SK-N-SH (cell line): ENCODE data around the gene PTGIS. TPM values are rescaled to one million over a fixed set of nuclear protein-coding genes. Genes with fewer than 3 reads are reported as not detected.

ENCODE experiments used
- CTCF ChIA-PET: fragments of 300-600, 350-600 bp; formaldehyde crosslinking; extraction: SDS; loops from one replicate; lab custom pipeline; 2021; lab: Yijun Ruan, JAX
- POLR2A ChIA-PET: fragments of 350-600 bp; sonication (Branson Sonifier 250); formaldehyde crosslinking; extraction: SDS; loops from one replicate; lab custom pipeline; 2020; ENCODE audit warnings: antibody characterized with exemption, inconsistent platforms; lab: Yijun Ruan, JAX
- DNase-seq: peaks from one replicate; pipeline ENCODE4 v3.0.0; 2012
- H2AFZ ChIP-seq: fragments of 200-600 bp; sonication (generic); 2 replicates; pipeline ENCODE4 v1.8.1; 2016; ENCODE audit warnings: antibody characterized with exemption, mild to moderate bottlenecking, low read depth
- H3F3A ChIP-seq: fragments of 200-600 bp; sonication (generic); replicated peaks from 2 replicates; pipeline ENCODE3; 2016; ENCODE audit warnings: antibody characterized with exemption, mild to moderate bottlenecking; ENCODE audit not compliant: insufficient read depth
- H3K27ac ChIP-seq, 2 experiments: fragments of 200-500 bp in 1 of 2; fragments of 200-600 bp in 1 of 2; sonication (Bioruptor generic) in 1 of 2; sonication (generic), shearing (Covaris generic) in 1 of 2; 2 replicates each; pipeline versions ENCODE4 v1.5.1 to v1.6.1; 2014 to 2016; ENCODE audit warnings: low read depth in 2 of 2, inconsistent platforms in 1 of 2, low read length in 1 of 2, mild to moderate bottlenecking in 1 of 2, mixed read lengths in 1 of 2
- H3K27me3 ChIP-seq: fragments of 200-600 bp; sonication (generic), shearing (Covaris generic); 2 replicates; pipeline ENCODE4 v1.6.1; 2016; ENCODE audit warnings: mixed run types; ENCODE audit not compliant: insufficient read depth
- H3K36me3 ChIP-seq, 2 experiments: fragments of 200-500 bp in 1 of 2; fragments of 200-600 bp in 1 of 2; sonication (Bioruptor generic) in 1 of 2; sonication (generic) in 1 of 2; replicated peaks in 1 of 2; 2 replicates each; pipeline versions ENCODE3 to v1.5.1; 2014 to 2016; ENCODE audit warnings: low read length in 1 of 2, mild to moderate bottlenecking in 1 of 2; ENCODE audit not compliant: insufficient read depth in 2 of 2, control insufficient read depth in 1 of 2
- H3K4me1 ChIP-seq, 2 experiments: fragments of 200-500 bp in 1 of 2; fragments of 200-600 bp in 1 of 2; sonication (Bioruptor generic) in 1 of 2; sonication (generic), shearing (Covaris generic) in 1 of 2; 2 replicates each; pipeline versions ENCODE4 v1.5.1 to v1.6.1; 2014 to 2016; ENCODE audit warnings: low read depth in 1 of 2, low read length in 1 of 2, mixed run types in 1 of 2; ENCODE audit not compliant: insufficient read depth in 2 of 2, control insufficient read depth in 1 of 2
- H3K4me2 ChIP-seq: fragments of 200-600 bp; sonication (generic), shearing (Covaris generic); 2 replicates; pipeline ENCODE4 v1.6.1; 2017; ENCODE audit warnings: mixed run types
- H3K4me3 ChIP-seq, 2 experiments: fragments of 200-500 bp in 1 of 2; fragments of 200-600 bp in 1 of 2; sonication (Bioruptor generic) in 1 of 2; sonication (generic), shearing (Covaris generic) in 1 of 2; 2 replicates each; pipeline versions ENCODE4 v1.5.1 to v1.8.1; 2014 to 2016; ENCODE audit warnings: low read depth in 2 of 2, inconsistent platforms in 1 of 2, low read length in 1 of 2, mild to moderate bottlenecking in 1 of 2, mixed read lengths in 1 of 2, moderate library complexity in 1 of 2
- H3K79me2 ChIP-seq: fragments of 200-600 bp; sonication (generic); 2 replicates; pipeline ENCODE4 v1.8.1; 2017; ENCODE audit warnings: mild to moderate bottlenecking; ENCODE audit not compliant: insufficient read depth
- H3K9ac ChIP-seq: fragments of 200-600 bp; sonication (generic); 2 replicates; pipeline ENCODE4 v1.6.1; 2017; ENCODE audit warnings: mixed run types
- H3K9me2 ChIP-seq: fragments of 200-600 bp; sonication (generic); 2 replicates; pipeline ENCODE4 v1.6.1; 2017; ENCODE audit warnings: mixed run types
- H3K9me3 ChIP-seq: fragments of 200-600 bp; sonication (generic); 2 replicates; pipeline ENCODE4 v1.6.1; 2017; ENCODE audit warnings: mixed run types, mild to moderate bottlenecking, moderate library complexity
- H4K20me1 ChIP-seq: fragments of 200-600 bp; sonication (generic); 2 replicates; pipeline ENCODE4 v1.6.1; 2017; ENCODE audit warnings: mild to moderate bottlenecking, mixed run types; ENCODE audit not compliant: insufficient read depth
- FOSL2 ChIP-seq: IDR thresholded peaks from 2 replicates; pipeline ENCODE4 v1.4.0; 2012; ENCODE audit warnings: low read depth, mild to moderate bottlenecking, moderate library complexity, borderline replicate concordance
- JUND ChIP-seq: IDR thresholded peaks from 2 replicates; pipeline ENCODE4 v1.4.0; 2012
- RCOR1 ChIP-seq: fragments of 150-350 bp; IDR thresholded peaks from 2 replicates; pipeline ENCODE4 v1.6.1; 2017; ENCODE audit warnings: antibody characterized with exemption, low read length
- RFX5 ChIP-seq: IDR thresholded peaks from 2 replicates; pipeline ENCODE4 v1.6.1; 2012; ENCODE audit warnings: mild to moderate bottlenecking, improper control_type of control experiment, low read length
- RXRA ChIP-seq: IDR thresholded peaks from 2 replicates; pipeline ENCODE4 v1.4.0; 2012; ENCODE audit warnings: low read depth, mild to moderate bottlenecking, borderline replicate concordance
- TEAD4 ChIP-seq: IDR thresholded peaks from 2 replicates; pipeline ENCODE4 v1.4.0; 2012; ENCODE audit warnings: mild to moderate bottlenecking, borderline replicate concordance; ENCODE audit not compliant: insufficient read depth
- ZBTB33 ChIP-seq: IDR thresholded peaks from 2 replicates; pipeline ENCODE4 v1.4.0; 2012; ENCODE audit warnings: low read depth, borderline replicate concordance
- WGBS: methylation state at CpG from one replicate; pipeline ENCODE4 v1.1.6; 2017; ENCODE audit warnings: low lambda C conversion rate; 5-methylcytosine and 5-hydroxymethylcytosine counted together
- polyA plus RNA-seq, 3 experiments: library from polyadenylated mRNA; depleted of rRNA; stranded (reverse); fragments of >200 nt; gene quantifications; 2 replicates each; pipeline ENCODE4 v1.2.3, GENCODE V29; 2012
- TF ChIP-seq, protein P1 (sequence below): IDR thresholded peaks from 2 replicates; pipeline ENCODE4; 2012

The PTGIS gene
- polyA plus RNA-seq, 1 of the 3 experiments (the other 2 are of a cell fraction) = 1.0 TPM

- no peak for TF ChIP-seq ZBTB33
- no peak for TF ChIP-seq TEAD4
- TF ChIP-seq RXRA = no peak
- TF ChIP-seq, protein P1, sequence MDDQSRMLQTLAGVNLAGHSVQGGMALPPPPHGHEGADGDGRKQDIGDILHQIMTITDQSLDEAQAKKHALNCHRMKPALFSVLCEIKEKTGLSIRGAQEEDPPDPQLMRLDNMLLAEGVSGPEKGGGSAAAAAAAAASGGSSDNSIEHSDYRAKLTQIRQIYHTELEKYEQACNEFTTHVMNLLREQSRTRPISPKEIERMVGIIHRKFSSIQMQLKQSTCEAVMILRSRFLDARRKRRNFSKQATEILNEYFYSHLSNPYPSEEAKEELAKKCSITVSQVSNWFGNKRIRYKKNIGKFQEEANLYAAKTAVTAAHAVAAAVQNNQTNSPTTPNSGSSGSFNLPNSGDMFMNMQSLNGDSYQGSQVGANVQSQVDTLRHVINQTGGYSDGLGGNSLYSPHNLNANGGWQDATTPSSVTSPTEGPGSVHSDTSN = no peak
Measured at GRCh38 chr20:49556621-49557020, 11.3 kb downstream of the PTGIS start (continued).

GRCh38 chr20:49549801-49550551, 18.0 kb downstream of the PTGIS start:
- no peak overlapping the region for H3K9ac ChIP-seq
- 58% methylated on average over 8 of the region's 8 CpGs for WGBS
- no peaks in the 10 kb centered on the region for H3K79me2 ChIP-seq
- POLR2A ChIA-PET = no interaction called here
- no peaks in the 10 kb centered on the region for H3K36me3 ChIP-seq
- CTCF ChIA-PET = interaction anchor here (0.6 to 20.0 kb wide), 3 partner anchors 9 to 59 kb away, joined by 3 to 556 read pairs (median 126); no protein-coding TSS in a partner anchor
- H3K27me3 ChIP-seq = no peaks in the 10 kb centered on the region
- DNase-seq = no peak
- no peaks in the 10 kb centered on the region for H3K9me2 ChIP-seq
- no peaks in the 10 kb centered on the region for H3F3A ChIP-seq
- no peaks in the 10 kb centered on the region for H3K9me3 ChIP-seq
- no peak overlapping the region for H3K4me2 ChIP-seq
- no peak for TF ChIP-seq JUND
- no peak for TF ChIP-seq RXRA
- no peak for TF ChIP-seq FOSL2
- no peak for TF ChIP-seq RCOR1
- TF ChIP-seq RFX5 = no peak
- H3K4me1 ChIP-seq = no peaks in the 10 kb centered on the region
- no peak overlapping the region for H3K4me3 ChIP-seq
- H4K20me1 ChIP-seq = no peaks in the 10 kb centered on the region
- H2AFZ ChIP-seq = no peak overlapping the region
- no peak overlapping the region for H3K27ac ChIP-seq

- Histone ChIP-seq H3K4me2 (no peak overlapping the region), H3K9ac (no peak overlapping the region), H2AFZ (no peak overlapping the region), H3F3A (no peaks in the 10 kb centered on the region), H3K4me3 (no peak overlapping the region), H3K36me3 (no peaks in the 10 kb centered on the region), H3K9me2 (no peaks in the 10 kb centered on the region), H3K27ac (no peak overlapping the region), H3K79me2 (no peaks in the 10 kb centered on the region), H3K9me3 (no peaks in the 10 kb centered on the region), H3K4me1 (no peaks in the 10 kb centered on the region), H3K27me3 (no peaks in the 10 kb centered on the region), H4K20me1 (no peaks in the 10 kb centered on the region)
- no peak for DNase-seq
- CTCF ChIA-PET = interaction anchor here (1.1 to 20.0 kb wide), 3 partner anchors 8 to 60 kb away, joined by 3 to 556 read pairs (median 126); no protein-coding TSS in a partner anchor
- TF ChIP-seq, protein P1 = no peak
- 77% methylated on average over 1 of the region's 1 CpG for WGBS
- POLR2A ChIA-PET = no interaction called here
Measured at GRCh38 chr20:49548371-49548947, 19.5 kb downstream of the PTGIS start.
